Fibroblast of mammary gland (primary cell): ENCODE measurements around the gene SMG6.

Experiments
- DNase-seq: peaks from one replicate; pipeline ENCODE4 v3.0.0-alpha.2; 2010; ENCODE audit warnings: low read depth
- H3K4me3 ChIP-seq: 2 replicates; pipeline ENCODE4 v1.5.1; 2011; ENCODE audit warnings: low read depth, mild to moderate bottlenecking, low read length, moderate library complexity; ENCODE audit not compliant: control insufficient read depth
- CTCF ChIP-seq: conservative IDR thresholded peaks from 2 replicates; pipeline ENCODE4 v1.5.1; 2011; ENCODE audit warnings: low read depth, low read length, inconsistent platforms; ENCODE audit not compliant: control insufficient read depth, insufficient read depth

SMG6 gene

GRCh38 chr17:2076087-2076984, 227.2 kb downstream of the SMG6 start:
- TF ChIP-seq CTCF = no peak
- DNase-seq = peak; percentile 28
- no peak overlapping the region for H3K4me3 ChIP-seq

DNA sequence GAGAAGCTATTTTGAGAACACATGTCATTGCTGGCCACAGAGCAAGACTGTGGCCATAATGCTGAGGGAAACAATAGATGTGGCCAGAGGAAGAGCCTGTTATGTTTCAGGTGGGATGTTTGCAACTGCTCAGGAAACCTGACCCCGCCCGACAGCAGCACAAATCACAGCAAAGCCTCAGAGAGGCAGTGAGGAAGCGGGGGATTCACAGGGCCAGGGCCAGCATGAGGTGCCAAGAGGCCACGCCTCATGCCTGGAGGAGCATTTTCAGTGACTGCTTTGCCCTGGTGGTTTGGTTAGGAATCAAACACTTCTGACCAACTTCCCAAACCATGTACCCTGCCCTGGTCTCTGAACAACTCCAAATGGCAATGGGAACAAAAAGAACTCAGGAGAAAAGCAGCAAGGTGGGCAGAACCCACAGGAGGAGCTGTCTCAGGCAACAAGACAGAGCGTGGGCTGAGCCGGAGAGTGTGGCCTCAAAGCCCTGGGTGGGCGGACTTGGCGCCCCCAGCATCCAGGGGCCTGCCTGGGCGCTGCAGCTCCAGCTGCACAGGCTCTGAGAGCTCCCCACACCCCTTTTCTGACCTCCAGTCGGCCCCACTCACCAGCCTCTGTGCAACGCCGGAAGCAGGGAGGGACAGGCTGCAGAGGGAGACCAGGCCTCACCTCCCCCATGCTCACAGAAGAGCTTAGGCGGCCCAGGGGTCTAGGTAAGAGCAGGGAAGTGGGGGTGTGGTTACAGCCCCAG, 228.1 kb downstream of the SMG6 start:
- peak; percentile 2 for TF ChIP-seq CTCF
- no peak overlapping the region for H3K4me3 ChIP-seq
- DNase-seq = peak; percentile 53

DNA sequence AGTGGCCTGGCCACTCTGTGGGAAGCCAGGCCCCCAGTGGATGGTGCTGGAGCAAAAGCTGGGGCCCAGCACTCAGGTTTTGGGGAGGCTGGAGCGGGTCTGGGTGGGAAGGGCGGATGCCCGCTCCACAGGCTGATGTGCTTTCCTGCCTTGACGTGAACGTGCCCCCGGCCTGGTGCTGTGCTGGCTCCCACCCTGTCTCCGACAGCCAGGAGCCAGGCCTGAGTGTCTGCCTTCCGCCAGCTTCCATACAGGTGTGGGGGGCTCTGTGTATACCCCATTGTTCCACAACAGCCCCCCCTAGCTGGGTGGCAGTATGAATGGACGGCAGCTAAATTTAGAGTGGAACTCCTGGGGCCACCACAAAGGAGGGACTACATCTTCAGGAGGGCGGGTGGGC, 228.7 kb downstream of the SMG6 start:
- DNase-seq = no peak
- no peak for TF ChIP-seq CTCF
- no peak overlapping the region for H3K4me3 ChIP-seq

GRCh38 chr17:2071455-2072281, 231.9 kb downstream of the SMG6 start:
- no peak for TF ChIP-seq CTCF

DNA sequence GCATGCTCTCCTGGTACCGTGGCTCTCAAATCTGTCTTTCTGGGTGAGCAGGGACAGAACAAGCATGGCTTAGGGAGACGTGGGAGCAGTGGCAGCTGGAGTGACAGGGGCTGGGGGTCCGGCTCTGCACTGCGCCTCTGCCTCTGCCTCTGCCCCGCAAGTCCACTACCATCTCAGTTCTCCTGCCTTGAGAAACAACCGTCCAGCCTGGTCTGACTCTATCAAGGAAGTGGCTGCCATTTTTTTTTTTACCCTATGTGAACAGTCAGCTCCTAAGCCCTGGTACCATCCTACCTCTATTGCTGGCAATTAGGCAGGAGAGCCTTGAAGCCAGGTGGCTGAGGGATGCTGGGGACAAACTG, 232.6 kb downstream of the SMG6 start:
- TF ChIP-seq CTCF = no peak
- no peak for DNase-seq
- H3K4me3 ChIP-seq = no peak overlapping the region

More at GRCh38 chr17:2071455-2072281, 231.9 kb downstream of the SMG6 start:
- DNase-seq = peak; percentile 21
- H3K4me3 ChIP-seq = no peak overlapping the region

DNA sequence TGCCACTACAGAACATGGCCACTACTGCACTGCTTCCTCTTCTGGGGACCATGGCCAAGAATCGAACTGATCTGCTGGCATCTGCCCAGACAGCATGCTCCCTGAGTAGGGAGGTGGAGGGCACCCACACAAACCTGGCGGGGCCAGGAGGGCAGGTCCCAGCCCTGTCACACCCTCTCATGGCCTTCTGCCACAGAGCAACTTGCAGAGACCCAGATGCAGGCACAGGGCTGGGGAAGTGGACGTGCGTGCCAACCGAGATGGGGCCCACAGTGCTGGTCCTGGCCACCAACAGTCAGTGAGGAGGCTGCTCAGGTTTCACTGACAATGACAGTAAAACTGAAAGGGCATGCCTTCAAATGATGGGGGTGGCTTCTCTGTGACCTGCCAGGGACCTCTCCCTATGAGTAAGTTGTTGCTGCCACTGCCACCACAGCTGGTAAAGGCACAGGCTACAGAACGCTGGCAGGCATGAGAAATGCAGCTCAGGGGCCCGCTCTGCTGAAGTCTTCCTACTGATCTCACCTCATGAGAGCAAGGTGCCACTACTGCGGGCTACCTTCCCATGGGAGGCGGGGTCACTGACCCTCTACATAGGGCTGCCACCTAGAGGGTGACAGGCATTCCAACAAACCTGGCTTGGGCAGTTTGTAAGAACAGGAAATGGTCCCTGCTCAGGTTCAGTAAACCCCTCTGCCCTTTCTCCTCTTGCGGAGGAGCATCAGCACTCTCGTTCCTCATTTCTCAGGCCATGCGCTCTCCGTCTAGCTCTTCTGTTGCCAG, 233.2 kb downstream of the SMG6 start:
- DNase-seq = no peak
- no peak overlapping the region for H3K4me3 ChIP-seq
- no peak for TF ChIP-seq CTCF
